NCI-H128 (cell line): ENCODE data around the gene SMIM15.
A peak's percentile ranks its signal among the peaks of the same experiment; 100 is the strongest.
"Not testable (repeated sequence)": the region's sequence is repeated elsewhere in the genome, so short reads cannot be mapped to it uniquely, and the experiment has no call there.

Experiments
- DNase-seq: peaks from one replicate; lab custom pipeline; 2025; ENCODE audit not compliant: unreplicated experiment; lab: John Stamatoyannopoulos, UW

Gene SMIM15

GRCh38 chr5:61162010-61162831, at the start of gene SMIM15:
TSS of gene SMIM15 (minus strand) at chr5:61162468. CDS start at chr5:61160171, 2,297 bp downstream.
- DNase-seq, result peak; percentile 49

GRCh38 chr5:61207884-61208283, 45.6 kb upstream of the SMIM15 start:
- no peak for DNase-seq

- no peak for DNase-seq
Observed at GRCh38 chr5:61205013-61205412, 42.7 kb upstream of the SMIM15 start.

GRCh38 chr5:61202213-61202612, 39.9 kb upstream of the SMIM15 start:
- DNase-seq, result no peak

- DNase-seq, result no peak
Observed at GRCh38 chr5:61200582-61201155, 38.4 kb upstream of the SMIM15 start.

GRCh38 chr5:61198606-61199005, 36.3 kb upstream of the SMIM15 start:
- DNase-seq, result no peak

- DNase-seq, result not testable (repeated sequence)
Observed at GRCh38 chr5:61187826-61188225, 25.6 kb upstream of the SMIM15 start.

GRCh38 chr5:61187352-61187751, 25.1 kb upstream of the SMIM15 start:
- DNase-seq, result not testable (repeated sequence)

- DNase-seq, result no peak
Observed at GRCh38 chr5:61186634-61187033, 24.4 kb upstream of the SMIM15 start.

- DNase-seq, result no peak
Observed at GRCh38 chr5:61184708-61185107, 22.4 kb upstream of the SMIM15 start.

GRCh38 chr5:61183538-61183937, 21.3 kb upstream of the SMIM15 start:
- no peak for DNase-seq

GRCh38 chr5:61182449-61182848, 20.2 kb upstream of the SMIM15 start:
- no peak for DNase-seq

- no peak for DNase-seq
Observed at GRCh38 chr5:61180886-61181285, 18.6 kb upstream of the SMIM15 start.

- DNase-seq, result no peak
Observed at GRCh38 chr5:61178702-61179101, 16.4 kb upstream of the SMIM15 start.

- no peak for DNase-seq
Observed at GRCh38 chr5:61177716-61178115, 15.4 kb upstream of the SMIM15 start.

GRCh38 chr5:61177070-61177469, 14.8 kb upstream of the SMIM15 start:
- DNase-seq, result no peak

GRCh38 chr5:61176631-61177030, 14.4 kb upstream of the SMIM15 start:
- DNase-seq, result no peak

GRCh38 chr5:61171479-61171878, 9.2 kb upstream of the SMIM15 start:
- no peak for DNase-seq

GRCh38 chr5:61168951-61169350, 6.7 kb upstream of the SMIM15 start:
- no peak for DNase-seq

GRCh38 chr5:61167382-61167781, 5.1 kb upstream of the SMIM15 start:
- no peak for DNase-seq

GRCh38 chr5:61163905-61164304, 1.6 kb upstream of the SMIM15 start:
- no peak for DNase-seq

- DNase-seq, result no peak
Observed at GRCh38 chr5:61162832-61163567, 732 bp upstream of the SMIM15 start.
